Large intestine (tissue), 12 donors: Measurements from ENCODE around the gene USP17L12. TPM values are rescaled to one million over a fixed set of nuclear protein-coding genes. Genes with fewer than 3 reads are reported as not detected.
"Not testable (repeated sequence)": the region's sequence is repeated elsewhere in the genome, so short reads cannot be mapped to it uniquely, and the experiment has no call there.

Experiments
- DNase-seq, 2 donors: peaks; one replicate each; pipeline versions ENCODE4 v3.0.0 to v3.0.0-alpha.2; 2013
- H3K27ac ChIP-seq: one replicate; pipeline ENCODE4 v1.5.1; 2013; ENCODE audit warnings: low read length
- H3K27me3 ChIP-seq: 2 replicates; pipeline ENCODE4 v1.6.1; 2013; ENCODE audit warnings: low read length; ENCODE audit not compliant: control insufficient read depth, insufficient read depth
- H3K36me3 ChIP-seq: 2 replicates; pipeline ENCODE4 v1.6.1; 2013; ENCODE audit warnings: low read length; ENCODE audit not compliant: control insufficient read depth, insufficient read depth
- H3K4me1 ChIP-seq: one replicate; pipeline ENCODE4 v1.6.1; 2013; ENCODE audit warnings: low read length; ENCODE audit not compliant: control insufficient read depth, insufficient read depth
- H3K4me3 ChIP-seq: one replicate; pipeline ENCODE4 v1.5.1; 2013; ENCODE audit warnings: low read length
- H3K9me3 ChIP-seq: one replicate; pipeline ENCODE4 v1.6.1; 2013; ENCODE audit warnings: mild to moderate bottlenecking, low read depth, low read length, moderate library complexity; ENCODE audit not compliant: control insufficient read depth
- WGBS: methylation state at CpG from one replicate; pipeline ENCODE4 v1.1.5; 2013; ENCODE audit warnings: low lambda C conversion rate; ENCODE audit not compliant: insufficient coverage; 5-methylcytosine and 5-hydroxymethylcytosine counted together
- long read RNA-seq, 11 donors: transcript quantifications; one replicate each; lab custom pipeline, GENCODE V29; 2026
- polyA plus RNA-seq: library from polyadenylated mRNA; unstranded; fragments of 120-200 nt; gene quantifications from one replicate; pipeline ENCODE4 v1.2.1, GENCODE V29; 2013

The USP17L12 gene
- not detected for polyA plus RNA-seq
- long read RNA-seq, donor 1: 0 reads
- long read RNA-seq, donor 2: 0 reads
- long read RNA-seq, donor 3: 0 reads
- long read RNA-seq, donor 4: 0 reads
- long read RNA-seq, donor 5: 0 reads
- long read RNA-seq, donor 6: 0 reads
- long read RNA-seq, donor 7: 0 reads
- long read RNA-seq, donor 8: 0 reads
- long read RNA-seq, donor 9: 0 reads
- long read RNA-seq, donor 10: 0 reads
- long read RNA-seq, donor 11: 0 reads

GRCh38 chr4:9219852-9220251 lies at the start of gene USP17L12:
TSS of gene USP17L12 (plus strand) at chr4:9220152. CDS start at chr4:9220152, 0 bp downstream.
- WGBS: no CpG with 5 or more reads among the region's 13 CpGs
- not testable (repeated sequence) for H3K4me1 ChIP-seq

DNA sequence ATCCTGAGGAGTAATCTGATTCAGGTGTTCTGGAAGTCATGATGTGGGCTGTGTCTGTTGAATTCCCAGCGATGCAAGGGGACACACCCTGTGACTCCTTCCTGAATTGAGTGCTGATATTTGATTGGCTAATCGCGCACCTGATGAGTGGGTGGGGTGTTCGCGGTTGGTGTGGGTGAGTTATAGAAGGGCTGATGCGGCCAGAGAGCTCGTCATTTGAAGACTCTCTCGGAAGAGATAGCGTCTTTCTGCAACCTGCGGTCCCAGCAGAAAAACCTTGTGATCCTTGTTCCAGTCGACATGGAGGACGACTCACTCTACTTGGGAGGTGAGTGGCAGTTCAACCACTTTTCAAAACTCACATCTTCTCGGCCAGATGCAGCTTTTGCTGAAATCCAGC lies 9.6 kb upstream of the USP17L12 start, which contains the start of gene USP17L10:
Gene USP17L10, plus strand, starts transcription at position 301 of the 400 bp plus-strand sequence. Its CDS starts 0 bp downstream, at position 301.
- not testable (repeated sequence) for H3K27ac ChIP-seq, DNase-seq, H3K27me3 ChIP-seq, H3K4me1 ChIP-seq, H3K4me3 ChIP-seq, H3K9me3 ChIP-seq, H3K36me3 ChIP-seq
- no CpG with 5 or more reads among the region's 13 CpGs for WGBS

More at GRCh38 chr4:9219852-9220251, at the start of gene USP17L12:
- H3K4me3 ChIP-seq, H3K27ac ChIP-seq, DNase-seq, H3K27me3 ChIP-seq, H3K36me3 ChIP-seq, H3K9me3 ChIP-seq: not testable (repeated sequence)

DNA sequence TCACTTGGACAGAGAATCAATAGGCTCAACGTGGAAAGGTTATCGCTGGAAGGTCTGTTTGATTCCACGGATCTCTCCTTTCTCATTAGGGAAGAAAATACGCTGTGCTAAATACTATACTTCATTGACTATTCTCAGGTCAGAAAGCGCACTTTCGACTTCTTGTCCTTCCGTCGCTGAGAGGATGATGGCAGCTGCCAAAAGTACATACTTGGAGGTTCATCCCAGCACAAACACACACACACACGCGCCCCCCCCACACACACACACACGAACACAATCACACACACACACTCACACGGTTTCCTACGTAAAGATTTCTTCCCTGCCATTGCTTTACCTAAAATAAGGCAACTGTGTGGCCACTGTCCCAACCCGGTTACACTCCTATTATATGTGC lies 5.3 kb upstream of the USP17L12 start:
- not testable (repeated sequence) for H3K4me1 ChIP-seq, H3K9me3 ChIP-seq, H3K27me3 ChIP-seq, H3K36me3 ChIP-seq, H3K4me3 ChIP-seq, H3K27ac ChIP-seq, DNase-seq
- 93% methylated on average over 3 of the region's 14 CpGs for WGBS

GRCh38 chr4:9215105-9215504 lies 4.8 kb upstream of the USP17L12 start, which contains the start of gene USP17L11:
TSS of gene USP17L11 (plus strand) at chr4:9215405. CDS start at chr4:9215405, 0 bp downstream.
- H3K9me3 ChIP-seq, DNase-seq, H3K27me3 ChIP-seq, H3K4me3 ChIP-seq, H3K36me3 ChIP-seq, H3K27ac ChIP-seq, H3K4me1 ChIP-seq: not testable (repeated sequence)
- WGBS: no CpG with 5 or more reads among the region's 14 CpGs

- not testable (repeated sequence) for H3K36me3 ChIP-seq, H3K27me3 ChIP-seq, H3K9me3 ChIP-seq, H3K4me3 ChIP-seq, H3K4me1 ChIP-seq, H3K27ac ChIP-seq, DNase-seq
- no CpG with 5 or more reads among the region's 14 CpGs for WGBS
Measured at GRCh38 chr4:9224596-9224995, 4.6 kb downstream of the USP17L12 start, which contains the start of gene USP17L13. TSS of gene USP17L13 (plus strand) at chr4:9224896. CDS start at chr4:9224896, 0 bp downstream.

GRCh38 chr4:9230249-9230648 lies 10.3 kb downstream of the USP17L12 start:
- not testable (repeated sequence) for H3K9me3 ChIP-seq, H3K36me3 ChIP-seq, DNase-seq, H3K4me1 ChIP-seq, H3K27ac ChIP-seq, H3K27me3 ChIP-seq, H3K4me3 ChIP-seq
- WGBS: no CpG with 5 or more reads among the region's 8 CpGs

- WGBS: no CpG with 5 or more reads among the region's 15 CpGs
- not testable (repeated sequence) for H3K4me1 ChIP-seq, DNase-seq, H3K4me3 ChIP-seq, H3K27me3 ChIP-seq, H3K9me3 ChIP-seq, H3K27ac ChIP-seq, H3K36me3 ChIP-seq
Measured at GRCh38 chr4:9234085-9234484, 14.1 kb downstream of the USP17L12 start, which contains the start of gene USP17L15. TSS of gene USP17L15 (plus strand) at chr4:9234385. CDS start at chr4:9234385, 0 bp downstream.

GRCh38 chr4:9238461-9238860 lies 18.5 kb downstream of the USP17L12 start:
- H3K36me3 ChIP-seq, H3K4me3 ChIP-seq, H3K4me1 ChIP-seq, H3K27me3 ChIP-seq, H3K9me3 ChIP-seq, H3K27ac ChIP-seq: not testable (repeated sequence)
- WGBS: no CpG with 5 or more reads among the region's 12 CpGs
- DNase-seq: peak in 1 of 2 donors; percentile 1

- not testable (repeated sequence) for H3K27ac ChIP-seq, H3K9me3 ChIP-seq, H3K4me1 ChIP-seq, H3K4me3 ChIP-seq, H3K27me3 ChIP-seq, H3K36me3 ChIP-seq, DNase-seq
- no CpG with 5 or more reads among the region's 14 CpGs for WGBS
Measured at GRCh38 chr4:9243579-9243978, 23.6 kb downstream of the USP17L12 start, which contains the start of gene USP17L17. TSS of gene USP17L17 (plus strand) at chr4:9243879. CDS start at chr4:9243879, 0 bp downstream.

GRCh38 chr4:9247953-9248680 lies 28.2 kb downstream of the USP17L12 start, which contains the start of gene USP17L18:
TSS of gene USP17L18 (plus strand) at chr4:9248630. CDS start at chr4:9248630, 0 bp downstream.
- H3K4me3 ChIP-seq, H3K27me3 ChIP-seq, H3K4me1 ChIP-seq, H3K9me3 ChIP-seq, H3K36me3 ChIP-seq, H3K27ac ChIP-seq: not testable (repeated sequence)
- peak in 1 of 2 donors; percentile 4 for DNase-seq
- WGBS: 80% methylated on average over 2 of the region's 26 CpGs
